ENCODE data around the gene GRIK1. TPM values are rescaled to one million over a fixed set of nuclear protein-coding genes. Genes with fewer than 3 reads are reported as not detected.

Gene GRIK1
- total RNA-seq, 3 donors from 2014 or later, result 0.38 to 0.41 TPM; not detected in 1

DNA sequence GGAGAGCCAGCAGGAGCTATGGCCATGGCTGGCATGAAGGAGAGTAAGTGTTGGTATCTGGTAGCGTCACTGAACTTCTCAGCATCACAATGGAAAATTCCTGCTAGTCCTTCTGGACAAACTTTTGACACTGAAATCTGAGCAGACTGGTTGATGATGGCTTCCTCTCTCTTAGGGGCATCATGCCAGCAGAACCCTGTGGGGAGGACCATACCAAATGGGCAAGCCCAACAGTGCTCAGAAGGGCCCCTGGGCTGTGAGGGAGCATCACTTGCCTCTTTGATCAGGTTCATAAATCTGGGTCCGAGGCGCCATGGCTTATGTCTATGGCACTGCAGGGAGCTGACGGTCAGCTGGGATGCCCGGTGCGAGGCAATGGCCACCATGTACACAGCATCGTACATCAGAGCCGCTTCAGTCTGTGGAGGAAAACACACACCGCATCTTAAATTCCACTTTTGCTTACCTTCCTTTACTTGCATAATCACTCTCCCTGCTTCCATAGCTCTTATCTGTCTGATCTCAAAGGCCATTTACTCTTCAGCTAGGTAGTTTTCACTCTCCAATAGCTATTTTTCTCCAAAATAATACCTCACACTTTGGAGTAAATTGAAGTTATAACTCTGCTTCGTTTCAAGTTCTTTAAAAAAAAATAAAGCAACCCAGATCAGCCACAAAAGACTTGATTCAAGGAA lies 297.1 kb downstream of the GRIK1 start:
- intact Hi-C loops (cut with DNase I, micrococcal nuclease), result no loop called here
- Histone ChIP-seq H3K9me3 (no peaks in the 10 kb centered on the region), H3K4me1 (ENCODE audit: low read depth) (no peaks in the 10 kb centered on the region), H3K4me3 (no peak overlapping the region), H3K36me3 (ENCODE audit: low read depth) (no peaks in the 10 kb centered on the region)
- DNase-seq, result no peak
- ATAC-seq, result no peak
- TF ChIP-seq CTCF (IDR thresholded peaks at IDR 0.05), result no peak

DNA sequence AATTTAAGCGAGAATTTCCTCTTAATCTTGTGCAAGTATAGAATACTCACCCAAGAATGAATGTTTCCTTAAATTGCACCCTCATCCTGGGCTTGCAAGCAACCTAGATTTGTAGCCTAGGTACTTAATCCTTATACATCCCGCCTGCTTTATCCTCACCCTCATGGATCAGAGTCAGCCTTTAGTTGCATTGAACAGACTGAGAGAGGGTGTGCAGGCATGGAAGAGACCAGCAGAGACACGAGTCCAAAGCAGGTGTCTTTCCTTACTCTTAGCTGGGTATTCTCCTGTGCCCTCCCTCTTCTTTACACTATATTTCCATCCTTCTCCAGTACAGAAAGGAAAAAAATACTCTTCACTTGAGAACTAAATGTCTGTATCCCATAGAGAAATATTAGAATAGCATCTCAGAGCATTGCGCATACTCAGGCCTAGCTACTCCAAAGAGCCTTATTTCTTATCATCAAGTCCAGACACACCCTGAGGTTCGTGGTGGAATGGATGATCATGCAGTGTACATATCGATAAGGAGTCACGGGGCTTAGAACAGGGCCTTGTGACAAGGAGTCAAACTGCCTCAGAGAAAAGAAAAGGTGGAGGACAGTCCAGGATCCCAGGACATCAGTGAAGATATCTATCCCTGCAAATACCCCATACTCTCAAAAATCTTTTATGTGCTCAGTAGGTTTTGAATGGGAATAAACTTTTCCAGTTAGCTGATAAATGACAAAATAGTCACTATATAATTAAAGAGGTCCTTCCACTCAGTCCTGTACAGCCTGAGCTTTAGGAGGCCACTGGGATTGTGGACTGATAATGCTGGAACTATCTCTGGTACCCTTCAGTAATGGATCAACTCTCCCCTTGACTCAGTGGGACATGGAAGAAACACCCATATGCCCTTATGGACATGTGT lies 297.9 kb downstream of the GRIK1 start:
- ATAC-seq (no peak), DNase-seq (no peak)
- no peaks in the 10 kb centered on the region for H3K9me3 ChIP-seq
- TF ChIP-seq CTCF (IDR thresholded peaks at IDR 0.05), result no peak
- no peaks in the 10 kb centered on the region for H3K36me3 ChIP-seq (ENCODE audit: low read depth)
- H3K4me3 ChIP-seq, result no peak overlapping the region
- intact Hi-C loops (cut with DNase I, micrococcal nuclease), result no loop called here
- H3K4me1 ChIP-seq (ENCODE audit: low read depth), result no peaks in the 10 kb centered on the region

- no peak for TF ChIP-seq CTCF (IDR thresholded peaks at IDR 0.05)
- no peak for ATAC-seq
- H3K4me3 ChIP-seq, result no peak overlapping the region
Measured at GRCh38 chr21:29641001-29641634, 298.7 kb downstream of the GRIK1 start.

DNA sequence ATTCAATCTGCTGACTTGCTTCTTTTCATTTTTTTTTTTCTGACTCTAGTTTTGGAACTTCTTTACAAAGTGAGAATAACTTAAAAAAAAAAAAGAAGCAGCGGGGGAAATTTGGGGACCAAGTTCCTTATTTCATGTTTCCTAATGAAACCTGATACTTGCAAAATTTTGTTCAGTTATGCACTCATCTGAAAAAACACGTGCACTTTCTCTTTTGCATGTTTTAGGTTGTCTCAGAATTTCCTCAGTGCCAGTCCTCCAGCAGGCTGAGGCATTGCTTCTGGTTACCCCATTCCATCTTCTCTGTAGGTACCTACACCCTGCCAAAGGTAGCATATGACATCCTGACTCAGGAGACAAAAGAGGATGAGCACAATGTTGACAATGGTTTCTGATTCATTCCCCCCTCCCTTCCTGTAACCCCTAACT lies 299.7 kb downstream of the GRIK1 start:
- no peaks in the 10 kb centered on the region for H3K4me1 ChIP-seq (ENCODE audit: low read depth)
- H3K36me3 ChIP-seq (ENCODE audit: low read depth), result no peaks in the 10 kb centered on the region
- DNase-seq (no peak), ATAC-seq (no peak)
- no peak for TF ChIP-seq CTCF (IDR thresholded peaks at IDR 0.05)
- no peaks in the 10 kb centered on the region for H3K9me3 ChIP-seq
- intact Hi-C loops (cut with DNase I, micrococcal nuclease), result no loop called here
- H3K4me3 ChIP-seq, result no peak overlapping the region

More at GRCh38 chr21:29641001-29641634, 298.7 kb downstream of the GRIK1 start:
- Histone ChIP-seq H3K9me3 (no peaks in the 10 kb centered on the region), H3K36me3 (ENCODE audit: low read depth) (no peaks in the 10 kb centered on the region), H3K4me1 (ENCODE audit: low read depth) (no peaks in the 10 kb centered on the region)
- intact Hi-C loops (cut with DNase I, micrococcal nuclease), result no loop called here
- DNase-seq, result no peak

- Histone ChIP-seq H3K36me3 (ENCODE audit: low read depth) (no peaks in the 10 kb centered on the region), H3K9me3 (no peaks in the 10 kb centered on the region), H3K4me3 (no peak overlapping the region), H3K4me1 (ENCODE audit: low read depth) (no peaks in the 10 kb centered on the region)
- ATAC-seq (no peak), DNase-seq (no peak)
- intact Hi-C loops (cut with DNase I, micrococcal nuclease), result no loop called here
- TF ChIP-seq CTCF (IDR thresholded peaks at IDR 0.05), result no peak
Measured at GRCh38 chr21:29639366-29640079, 300.3 kb downstream of the GRIK1 start.

Measured in mucosa of descending colon (tissue), 3 donors.